CD4-positive, alpha-beta T cell treated with Interleukin-17A for 1 hour (primary cell): ENCODE measurements around the gene HDAC7.
A peak's percentile ranks its signal among the peaks of the same experiment; 100 is the strongest.

Experiments
- DNase-seq: peaks from one replicate; pipeline ENCODE4 v3.0.0-alpha.2; 2020

HDAC7 gene

DNA sequence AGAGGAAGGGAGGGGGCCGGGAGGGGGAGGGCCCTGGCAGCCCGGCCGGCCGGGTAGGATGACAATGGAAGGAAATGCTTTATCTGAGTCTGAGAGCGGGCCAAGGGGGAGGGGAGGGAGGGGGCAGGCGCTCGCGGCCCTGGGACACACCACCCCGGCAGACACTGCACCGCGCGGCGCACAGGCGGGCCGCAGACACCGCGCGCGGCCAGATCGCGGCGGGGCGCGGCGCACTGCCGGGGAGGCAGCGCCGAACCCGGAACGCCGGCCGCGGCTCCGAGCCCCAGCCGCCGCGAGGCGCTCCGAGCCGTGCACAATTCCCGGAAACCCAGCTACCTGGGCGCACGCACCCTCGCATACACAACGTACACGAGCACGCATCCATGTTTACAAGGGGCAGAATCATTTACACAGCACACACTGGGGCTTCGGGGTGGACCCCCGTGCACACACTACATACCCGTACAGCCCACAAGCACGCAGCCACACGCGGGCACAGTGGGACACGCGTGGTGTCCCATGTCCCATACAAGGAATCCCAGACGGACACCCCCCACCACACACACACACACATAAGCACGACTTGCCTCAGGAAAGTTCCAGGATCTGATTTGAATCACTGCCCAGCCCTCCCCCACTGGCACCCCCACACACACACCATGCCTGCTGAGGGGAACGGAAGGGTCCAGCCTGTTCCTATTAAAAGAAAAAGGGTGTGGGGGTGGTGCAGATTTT lies at the start of gene HDAC7:
HDAC7 (minus strand) TSS at position 8 of the 735 bp plus-strand sequence. CDS start 118 bp downstream, outside the sequence.
- DNase-seq: peak; percentile 81

DNA sequence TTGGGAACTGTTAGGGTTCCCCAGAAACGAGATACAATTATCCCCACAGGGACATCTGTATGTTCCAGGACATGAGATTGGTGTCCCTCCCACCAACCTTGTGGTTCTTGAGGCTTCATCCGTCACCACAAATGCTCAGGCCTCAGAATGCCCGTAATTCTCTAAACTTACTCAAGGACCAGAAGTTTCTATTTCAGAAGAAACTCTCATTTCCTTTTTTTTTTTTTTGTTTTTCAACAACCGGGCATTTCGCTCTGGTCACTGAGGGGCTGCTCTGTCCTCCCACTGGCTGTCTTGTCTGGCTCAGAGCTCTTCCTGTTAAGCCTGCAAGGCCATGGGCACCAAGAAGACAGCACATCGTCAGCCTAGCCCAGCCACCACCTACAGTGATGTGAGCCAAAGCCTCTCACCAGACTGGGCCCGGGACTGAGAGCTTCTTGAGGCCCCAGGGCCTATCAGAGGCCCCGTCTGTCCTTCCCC lies 48.9 kb upstream of the HDAC7 start:
- DNase-seq: no peak

DNA sequence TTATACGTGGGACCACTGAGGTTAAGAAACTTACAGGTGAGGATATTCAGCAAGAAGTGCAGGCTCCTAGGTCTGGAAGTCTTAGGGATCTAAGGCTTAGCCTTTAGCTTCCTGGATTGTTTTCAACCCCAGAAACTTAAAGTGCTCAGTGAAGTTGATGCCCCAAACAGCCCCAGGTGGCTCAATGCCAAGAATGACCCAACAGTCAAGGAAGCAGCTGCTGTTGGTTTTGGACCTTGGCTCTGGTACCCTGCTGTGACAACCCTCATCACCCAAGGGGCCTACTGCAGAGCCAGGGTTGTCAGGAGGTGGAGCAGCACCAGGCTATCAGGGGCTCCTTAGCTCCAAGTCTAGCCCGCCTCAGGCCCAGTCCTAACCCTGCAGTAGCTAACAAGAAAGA lies 48.3 kb upstream of the HDAC7 start:
- DNase-seq: no peak

DNA sequence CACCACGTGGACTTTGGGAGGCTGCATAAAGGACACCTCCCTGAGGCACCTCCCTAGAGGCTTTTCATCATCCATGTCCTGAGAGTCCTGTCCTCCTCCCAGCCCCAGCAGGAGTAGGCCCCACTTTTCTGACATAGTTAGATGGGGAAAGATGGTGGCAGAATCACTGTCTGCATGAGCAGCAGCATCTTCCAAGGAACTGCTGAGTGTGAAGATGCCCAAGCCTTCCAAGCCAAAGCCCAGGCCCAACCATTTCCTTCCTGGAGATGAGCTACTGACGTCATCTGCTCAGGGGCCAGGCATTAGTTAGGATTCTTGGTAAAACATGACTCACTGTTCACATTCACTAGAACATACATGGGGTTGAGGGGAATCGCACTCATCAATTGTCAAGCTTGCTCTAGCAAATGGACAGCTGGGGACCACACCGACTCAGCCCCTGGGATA lies 47.8 kb upstream of the HDAC7 start:
- no peak for DNase-seq

DNA sequence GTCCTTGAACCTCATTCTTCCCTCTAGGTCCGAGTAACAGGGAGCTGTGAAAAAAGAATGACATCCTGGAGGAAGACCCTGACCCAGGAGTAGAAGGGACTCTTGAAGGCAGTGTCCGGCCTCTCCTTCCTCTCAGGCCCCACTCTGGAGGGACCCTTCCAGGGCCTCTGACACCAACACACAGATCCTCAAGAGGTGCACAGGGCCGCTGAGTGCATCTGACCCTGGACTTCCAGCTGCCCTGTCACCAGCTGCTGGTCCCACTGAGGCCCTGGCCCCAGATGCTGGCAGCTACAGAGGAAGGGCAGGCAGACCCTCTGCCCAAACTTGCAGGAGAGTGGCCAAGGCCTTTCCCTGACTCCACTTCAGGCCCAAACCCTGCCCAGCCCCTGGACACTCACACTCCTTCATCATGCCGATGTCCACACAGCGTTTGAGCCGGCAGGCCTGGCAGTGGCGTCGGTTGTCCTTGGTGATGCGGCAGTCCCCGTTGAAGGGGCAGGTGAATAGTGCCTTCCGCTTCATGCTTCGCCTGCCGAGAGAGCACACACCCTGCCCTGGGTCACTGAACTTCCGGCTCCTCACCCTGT lies 45.0 kb upstream of the HDAC7 start:
- no peak for DNase-seq

DNA sequence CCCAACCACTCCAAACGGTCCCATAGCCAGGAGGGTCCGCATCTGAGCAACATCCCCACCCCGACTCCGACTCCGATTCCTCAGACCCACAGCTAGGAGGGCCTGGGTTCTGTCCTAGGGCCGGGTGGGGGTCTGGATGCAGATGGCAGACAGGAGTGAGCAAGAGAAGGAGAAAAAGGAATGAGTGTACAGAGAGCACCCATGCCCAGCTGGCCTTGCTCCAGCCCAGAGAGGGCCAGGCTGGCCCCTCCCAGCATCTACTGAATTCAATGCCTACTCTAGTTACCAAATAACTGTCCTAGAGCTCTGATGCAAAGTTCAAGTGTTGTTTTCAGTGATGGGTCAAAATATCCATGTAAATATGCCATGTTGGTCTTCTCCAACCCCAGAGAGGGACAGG lies 44.3 kb upstream of the HDAC7 start:
- no peak for DNase-seq

DNA sequence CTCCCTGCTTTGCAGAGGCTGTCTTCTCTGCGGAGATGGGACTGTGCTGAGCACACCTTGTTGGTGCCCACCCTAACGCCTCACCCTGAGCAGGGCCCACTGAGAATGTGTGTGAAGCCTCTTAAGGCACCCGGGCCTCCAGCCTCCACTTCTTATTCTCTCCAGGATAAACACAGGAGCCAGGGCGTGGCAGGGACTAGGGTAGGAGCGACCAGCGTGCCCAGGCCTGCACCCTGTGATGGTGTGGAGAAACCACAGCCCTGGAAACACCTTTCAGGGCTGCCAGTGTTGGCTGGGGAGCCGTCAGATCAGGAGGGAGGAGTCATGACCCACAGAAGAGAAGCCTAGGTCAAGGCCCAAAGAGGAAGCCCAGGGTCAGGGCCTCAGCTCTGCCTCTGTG lies 43.8 kb upstream of the HDAC7 start:
- no peak for DNase-seq

DNA sequence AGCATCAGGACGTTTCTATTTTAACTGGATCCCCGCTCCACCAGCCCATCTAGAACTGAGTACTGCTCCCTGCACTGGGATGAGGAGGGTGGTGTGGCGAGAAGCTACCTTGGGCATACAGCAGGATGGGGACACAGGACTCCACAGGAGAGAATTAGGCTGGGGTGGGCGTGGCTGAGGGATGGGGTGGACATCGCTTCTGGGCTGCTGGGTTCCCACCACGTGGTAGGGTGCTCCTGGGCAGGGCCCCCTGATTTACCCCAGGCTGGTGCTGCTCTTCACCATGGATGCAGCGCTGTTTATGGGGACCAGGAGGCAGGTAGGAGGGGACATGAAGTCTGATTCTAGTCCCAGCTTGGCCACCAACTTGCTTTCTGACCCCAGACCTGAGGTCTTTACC lies 43.2 kb upstream of the HDAC7 start:
- no peak for DNase-seq

DNA sequence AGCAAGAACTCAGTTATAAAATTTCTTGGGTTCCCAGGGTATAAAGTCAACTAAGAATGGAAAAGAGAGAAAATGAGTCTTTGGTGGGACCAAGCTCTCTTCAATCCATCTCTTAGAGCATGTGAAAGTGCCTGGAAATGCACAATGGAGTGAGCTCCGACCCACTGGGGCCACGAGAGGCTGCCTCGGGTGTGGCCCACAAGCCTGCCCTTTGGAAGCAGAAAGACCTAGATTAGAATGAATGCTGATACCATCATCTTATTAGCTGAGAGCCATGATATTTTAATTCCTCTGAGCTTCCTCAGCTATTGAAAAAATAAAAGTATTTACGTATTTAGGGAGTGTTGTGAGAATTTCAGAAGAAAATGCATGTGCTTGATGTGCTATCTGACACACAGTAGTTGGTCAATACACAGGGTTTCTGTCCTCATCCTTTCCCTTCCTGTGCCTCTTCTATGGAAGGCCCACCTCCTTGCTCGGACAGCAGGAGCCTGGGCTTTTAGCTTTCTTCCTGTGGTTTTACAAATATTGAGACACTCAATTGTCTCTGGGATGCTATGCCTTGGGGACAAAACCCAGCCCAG lies 42.6 kb upstream of the HDAC7 start:
- no peak for DNase-seq

DNA sequence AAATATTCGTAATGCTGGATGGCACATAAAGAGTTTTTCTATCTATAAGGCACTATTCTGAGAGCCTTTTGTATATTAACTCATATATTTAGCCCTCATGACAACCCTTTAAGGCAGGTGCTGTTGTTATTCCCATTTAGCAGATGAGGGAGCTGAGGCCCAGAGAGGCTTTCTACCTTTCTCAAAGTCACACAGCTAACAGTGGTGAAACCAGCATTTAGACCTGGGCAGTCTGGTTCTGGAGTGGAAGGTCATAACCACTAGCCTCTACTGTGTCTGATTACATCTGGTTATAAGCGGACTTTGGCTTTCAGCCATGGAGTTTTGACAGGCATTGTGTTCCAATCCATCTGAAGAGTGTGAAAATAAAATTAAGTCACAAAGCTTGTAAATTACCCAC lies 41.2 kb upstream of the HDAC7 start:
- DNase-seq: no peak

DNA sequence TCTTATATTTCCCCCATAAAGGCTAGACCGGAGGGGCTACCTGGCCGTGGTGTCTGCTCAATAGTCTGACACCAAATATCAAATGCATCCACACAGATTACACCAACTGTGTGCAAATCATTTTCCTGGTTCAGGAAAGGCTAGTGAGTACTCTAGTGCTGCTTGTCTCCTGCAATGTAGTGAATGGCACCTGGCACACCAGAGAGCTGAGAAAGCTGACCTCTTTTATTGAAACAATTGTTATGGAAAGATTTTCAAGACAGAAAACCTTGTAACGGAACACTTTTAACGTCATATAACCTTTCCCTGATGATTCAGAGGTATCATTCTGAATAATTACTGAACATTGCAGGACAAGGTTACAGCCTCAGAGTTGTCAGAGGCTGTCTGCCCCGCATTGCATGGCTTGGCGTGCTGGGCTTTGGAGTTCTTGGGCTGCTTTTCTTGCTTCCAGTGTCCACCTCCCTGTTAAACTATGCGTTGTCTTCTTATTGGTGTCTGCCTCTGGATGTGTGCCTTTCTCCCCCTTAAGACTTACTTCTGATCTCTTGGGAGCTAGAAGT lies 40.7 kb upstream of the HDAC7 start:
- DNase-seq: no peak

DNA sequence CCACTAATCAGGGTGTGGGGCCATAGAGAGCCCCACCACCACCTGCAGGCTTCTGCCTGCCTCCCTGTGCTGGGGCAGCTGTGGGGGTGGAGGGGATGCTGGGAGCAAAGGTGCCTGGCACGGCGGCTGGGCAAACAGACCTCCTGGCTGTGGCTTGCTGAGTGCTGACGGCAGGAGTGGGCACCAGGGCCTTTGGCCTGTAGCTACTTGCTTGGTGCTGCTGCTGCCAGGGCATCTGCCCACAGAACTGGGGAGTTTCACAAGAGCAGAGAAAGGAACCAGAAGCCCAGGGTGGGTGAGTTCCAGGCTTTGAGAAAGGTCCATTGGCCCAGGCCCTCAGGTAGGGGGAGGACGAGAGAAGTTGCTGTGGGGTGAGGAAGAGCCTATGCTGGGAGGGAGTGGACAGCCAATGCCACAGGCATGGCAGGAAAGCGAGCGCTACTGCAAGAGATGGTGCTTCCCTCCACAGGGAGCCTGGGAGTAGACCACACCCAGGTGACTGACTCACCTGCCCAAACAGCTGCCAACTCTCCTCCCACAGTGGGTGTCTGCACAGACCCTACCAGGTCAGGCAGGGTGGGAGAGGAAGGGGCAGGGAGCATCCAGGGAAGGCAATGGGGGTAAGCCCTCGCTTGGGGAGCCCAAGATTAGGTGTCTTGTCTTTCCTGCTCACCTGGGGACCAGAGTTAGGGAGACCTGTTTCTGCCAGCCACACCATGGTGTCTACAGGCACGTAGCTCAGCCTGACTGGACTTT lies 39.0 kb upstream of the HDAC7 start:
- DNase-seq: no peak

DNA sequence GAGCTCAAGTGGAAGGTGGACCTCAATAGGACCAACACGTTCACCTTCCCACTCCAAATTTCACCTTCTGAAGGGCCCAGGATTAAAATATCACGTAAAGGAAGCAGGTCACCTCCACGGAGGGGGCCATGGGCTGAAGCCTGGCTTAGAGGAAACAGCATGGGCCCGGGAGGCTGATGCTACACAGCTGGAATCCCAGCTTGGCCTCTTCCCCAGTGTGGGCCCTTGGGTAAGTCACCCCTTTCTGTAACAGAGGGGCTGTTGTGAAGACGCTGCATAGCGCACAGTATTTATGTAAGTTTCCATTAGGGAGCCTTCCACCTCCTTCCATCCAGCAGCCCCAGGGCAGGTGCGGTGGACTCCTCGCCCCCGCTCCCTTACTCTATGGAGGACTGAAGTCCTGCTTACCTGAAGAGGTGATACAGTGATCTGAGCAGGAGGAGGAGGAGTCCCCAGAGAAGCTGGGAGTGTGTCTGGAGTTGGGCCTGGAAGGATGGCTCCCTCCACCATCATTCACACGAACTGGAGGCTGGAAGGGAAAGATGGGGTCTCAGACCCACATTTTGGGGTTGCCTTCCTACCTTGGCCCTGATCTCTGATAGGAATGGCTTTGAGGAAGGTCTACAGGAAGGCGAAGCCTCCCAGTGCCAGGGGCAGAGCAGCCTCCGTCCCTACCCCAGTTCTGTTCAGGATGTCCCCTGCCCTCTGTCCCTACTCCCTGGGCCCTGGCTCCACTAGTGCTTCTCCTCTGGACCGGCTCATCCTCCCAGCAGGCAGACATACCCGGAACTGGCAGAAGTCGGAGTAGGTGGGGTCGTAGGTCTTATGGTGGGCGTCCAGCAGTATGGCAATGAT lies 37.2 kb upstream of the HDAC7 start:
- DNase-seq: no peak

DNA sequence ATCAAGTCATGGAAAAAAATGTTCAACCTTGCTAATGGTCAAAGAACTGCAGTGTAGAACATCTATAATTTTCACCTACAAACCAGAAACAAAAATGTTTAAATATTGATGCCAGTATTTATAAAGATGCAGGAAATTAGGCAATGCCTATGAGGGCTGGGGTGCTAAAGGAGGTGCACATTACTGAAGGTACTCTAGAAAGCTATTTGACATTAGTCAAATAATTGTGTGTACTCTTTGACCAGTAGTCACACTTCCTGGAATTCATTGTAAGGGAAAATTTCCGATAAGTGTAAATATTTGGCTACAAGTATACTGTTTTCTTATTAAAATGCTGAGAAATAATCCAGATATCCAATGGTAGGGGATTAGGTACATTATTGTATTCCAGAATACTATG lies 36.4 kb upstream of the HDAC7 start:
- DNase-seq: no peak

DNA sequence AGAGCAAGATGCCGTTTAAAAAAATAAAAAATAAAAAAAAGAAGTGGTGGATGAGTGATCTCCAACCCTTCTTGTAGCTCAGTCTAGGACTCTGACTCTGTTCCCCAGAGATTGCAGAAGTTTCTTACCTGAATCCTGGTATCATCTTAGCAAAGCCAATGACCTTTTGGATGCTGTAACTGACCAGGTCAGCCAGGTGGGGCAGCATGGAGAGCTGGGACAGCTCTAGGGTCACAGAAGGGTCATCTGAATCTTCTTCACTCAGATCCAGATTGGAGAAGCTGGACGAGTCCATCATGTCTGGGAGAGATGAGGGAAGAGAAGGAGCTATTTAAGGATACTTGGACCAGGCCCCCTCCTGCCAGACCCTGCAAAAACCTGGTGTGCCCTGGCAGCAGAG lies 35.8 kb upstream of the HDAC7 start:
- no peak for DNase-seq

DNA sequence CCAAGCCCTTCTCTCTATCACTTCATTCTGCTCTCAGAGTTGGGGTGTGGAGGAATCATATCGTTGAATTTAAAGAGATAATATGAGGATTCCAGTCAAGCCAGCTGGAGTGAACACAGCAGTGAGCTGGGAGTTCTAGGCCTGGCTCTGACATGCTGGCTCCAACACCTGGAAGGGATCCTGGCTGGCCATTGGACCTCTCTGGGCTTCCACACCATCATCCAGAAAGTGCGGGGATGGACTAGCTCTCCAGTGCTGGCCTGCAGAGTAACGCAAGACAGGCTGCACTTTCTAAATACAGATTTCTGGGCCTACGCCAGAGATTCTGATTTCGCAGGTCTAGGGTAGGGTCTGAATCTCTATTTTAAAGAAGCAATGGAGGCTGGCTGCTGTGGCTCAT lies 34.8 kb upstream of the HDAC7 start:
- no peak for DNase-seq

DNA sequence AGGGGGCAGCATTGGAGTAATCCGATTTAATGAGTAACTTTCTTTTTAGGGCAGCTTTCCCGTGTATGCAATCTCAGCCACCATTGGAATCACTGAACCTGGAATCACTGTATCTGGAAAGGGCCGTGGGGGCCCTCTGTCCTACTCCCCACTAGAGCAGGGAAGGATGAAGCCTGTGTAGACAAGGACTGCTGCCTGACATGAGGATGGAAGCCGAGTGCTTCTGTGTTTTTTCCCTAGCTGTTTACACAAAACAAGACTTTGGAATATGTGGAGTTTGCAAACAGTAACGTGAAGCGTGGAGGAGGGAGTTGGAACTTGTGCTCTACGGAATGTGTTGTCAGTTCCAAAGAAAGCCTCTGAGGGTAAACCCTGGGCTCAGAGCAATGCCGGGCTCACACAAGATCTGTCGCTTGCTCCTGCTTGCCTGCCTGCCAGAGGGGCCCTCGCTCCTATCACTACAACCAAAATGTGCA lies 32.4 kb upstream of the HDAC7 start:
- DNase-seq: no peak

DNA sequence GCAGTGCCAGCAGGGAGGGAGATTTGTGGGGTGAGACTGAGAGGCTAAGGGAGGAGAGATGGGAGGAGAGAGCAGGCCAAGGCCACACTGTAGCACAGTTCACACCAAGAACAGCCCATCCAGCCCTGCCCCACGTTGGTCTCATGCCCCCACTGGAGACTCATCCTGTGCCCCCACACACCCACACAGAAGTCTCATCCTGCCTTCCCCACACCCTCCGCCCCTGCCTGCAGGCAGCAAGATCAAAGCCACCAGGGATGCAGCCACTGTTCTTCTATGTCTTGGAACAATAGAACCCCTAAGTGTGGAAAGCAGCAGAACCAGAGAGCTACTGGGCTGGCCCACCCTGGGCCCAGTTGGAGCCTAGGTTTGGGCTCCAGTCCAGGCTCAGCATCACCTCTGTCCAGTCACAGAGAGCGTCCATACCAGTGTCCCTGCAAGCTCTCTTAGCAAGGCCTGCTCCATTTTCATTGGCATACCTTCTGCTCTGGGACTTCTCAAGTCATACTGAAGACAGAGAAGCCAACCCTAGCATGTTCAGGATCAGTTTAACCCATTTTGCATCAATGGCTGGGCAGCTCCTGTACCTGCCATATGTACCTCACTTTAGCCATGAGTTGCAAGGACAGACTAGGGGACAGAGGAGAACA lies 31.7 kb upstream of the HDAC7 start:
- DNase-seq: no peak

DNA sequence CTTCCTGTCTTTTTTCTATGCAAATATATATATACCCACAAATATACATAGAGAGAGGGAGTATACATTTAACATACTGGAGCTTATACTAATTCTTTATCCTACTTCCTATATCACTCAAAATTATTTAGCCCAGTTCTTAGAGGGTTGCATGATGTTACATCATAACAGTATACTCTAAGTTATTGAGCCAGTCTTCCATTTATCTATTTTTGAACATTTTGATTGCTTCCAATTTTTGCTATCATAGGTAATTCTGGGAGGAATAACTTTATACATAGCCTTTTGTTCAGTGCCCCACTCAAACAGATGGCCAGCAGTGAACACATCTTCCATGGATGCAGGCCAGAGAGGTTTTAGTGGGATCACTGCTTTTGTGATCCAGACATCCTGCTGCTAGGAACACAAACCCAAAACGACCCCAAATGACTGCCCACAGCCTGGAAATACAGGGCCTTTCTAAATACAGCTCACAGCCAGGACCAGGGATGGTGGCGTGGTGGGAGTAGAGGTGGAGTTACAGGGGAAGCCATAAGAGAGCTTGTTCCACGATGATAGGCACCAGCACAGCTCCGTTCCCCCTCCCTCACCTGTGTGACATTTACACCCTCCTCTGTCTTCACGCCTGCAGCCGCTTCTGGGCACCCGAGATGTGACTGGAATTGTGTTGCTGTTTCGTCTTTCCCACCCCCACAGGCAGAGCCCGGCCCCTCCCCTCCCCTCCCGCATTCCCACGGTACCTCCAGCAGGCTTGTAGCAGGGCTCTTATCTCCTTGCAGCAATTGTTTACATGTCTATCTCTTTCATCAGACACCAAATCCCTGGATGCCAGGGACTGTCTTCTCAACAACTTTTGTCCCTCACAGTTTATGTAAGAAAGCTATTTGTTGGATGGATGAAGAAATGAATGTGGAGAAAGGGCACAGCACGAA lies 30.7 kb upstream of the HDAC7 start:
- no peak for DNase-seq

DNA sequence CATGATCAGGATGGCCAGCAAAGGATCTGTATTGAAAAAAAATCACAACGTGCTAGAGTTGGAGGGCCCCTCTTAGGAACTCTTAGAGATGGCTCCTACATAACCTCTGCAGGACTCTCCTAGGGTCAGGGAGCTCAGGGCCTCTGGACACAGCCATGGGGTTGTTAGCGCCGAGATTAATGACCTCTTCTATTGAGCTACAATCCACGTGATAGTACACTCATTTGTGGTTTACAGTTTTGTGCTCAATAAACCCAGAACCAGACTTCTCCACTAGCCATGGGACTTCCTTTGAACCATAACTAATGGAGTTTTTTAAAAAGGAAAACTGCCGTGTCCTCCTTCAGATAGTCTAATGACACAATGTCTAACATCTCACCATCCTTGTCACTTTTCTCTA lies 29.6 kb upstream of the HDAC7 start:
- no peak for DNase-seq
